DMS53 treated with DMSO at 0.1 percent for 48 hours (cell line): ENCODE data around the gene RPL7A.

Experiments used
- DNase-seq: peaks from one replicate; lab custom pipeline; 2025; ENCODE audit not compliant: unreplicated experiment; lab: John Stamatoyannopoulos, UW

Gene RPL7A

DNA sequence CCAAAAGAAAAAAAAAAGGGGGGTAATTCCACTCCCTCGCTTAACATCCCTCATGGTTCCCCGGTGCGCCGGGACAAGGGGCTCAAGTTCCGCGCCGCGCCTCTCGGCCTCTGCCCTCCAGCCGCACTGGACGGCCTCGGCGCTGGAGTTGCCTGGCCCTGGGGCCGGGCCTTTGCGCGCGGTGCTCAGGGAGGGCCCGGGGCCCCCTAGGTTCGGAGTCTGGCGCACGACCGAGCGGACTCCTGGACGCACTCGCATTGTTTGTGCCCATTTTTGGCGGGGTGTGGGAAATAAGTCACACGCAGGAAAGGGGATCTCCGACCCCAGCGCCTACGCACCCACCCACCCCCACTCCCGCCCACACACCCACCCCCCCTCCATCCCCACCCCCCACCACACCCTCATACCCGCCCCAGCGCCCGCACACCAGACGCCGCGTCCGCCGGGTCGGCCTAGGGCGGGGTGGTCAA lies 468 bp upstream of the RPL7A start:
- DNase-seq: no peak

DNA sequence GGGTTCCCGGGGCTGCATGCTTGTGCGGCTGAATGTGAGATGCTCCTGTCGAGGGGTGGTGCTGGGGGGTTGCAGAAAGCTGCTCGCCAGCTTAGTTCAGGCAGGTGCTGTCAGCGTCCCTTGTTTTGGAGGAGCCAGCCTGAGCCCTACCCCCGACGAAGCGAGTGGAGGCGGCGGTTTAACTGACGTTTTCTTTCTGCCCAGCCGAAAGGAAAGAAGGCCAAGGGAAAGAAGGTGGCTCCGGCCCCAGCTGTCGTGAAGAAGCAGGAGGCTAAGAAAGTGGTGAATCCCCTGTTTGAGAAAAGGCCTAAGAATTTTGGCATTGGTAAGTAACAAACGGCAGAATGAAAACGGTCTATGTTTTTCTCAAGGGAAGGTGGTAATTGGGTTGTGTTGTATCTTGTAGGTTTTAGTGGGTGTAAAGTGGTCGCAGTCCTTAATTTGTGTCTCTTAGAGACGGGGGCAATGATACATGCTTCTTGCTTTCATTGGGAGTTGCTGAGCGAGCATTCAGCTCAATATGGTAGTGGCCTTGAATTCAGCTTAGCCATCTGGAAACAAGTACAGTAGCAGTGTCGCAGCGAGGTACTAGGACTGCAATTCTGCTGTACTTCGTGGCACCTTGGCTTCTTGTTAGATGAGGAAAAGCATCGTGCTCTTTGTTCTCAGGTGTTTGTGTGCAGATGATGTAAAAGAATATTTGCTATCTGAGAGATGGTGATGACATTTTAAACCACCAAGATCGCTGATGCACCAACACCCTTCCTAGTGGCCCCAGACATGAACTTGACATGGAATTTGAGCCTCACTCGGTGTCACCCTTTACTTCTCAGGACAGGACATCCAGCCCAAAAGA lies 928 bp downstream of the RPL7A start:
- no peak for DNase-seq

- DNase-seq: no peak
These were observed 2.1 kb downstream of the RPL7A start for GRCh38 chr9:133349965-133350616.

DNA sequence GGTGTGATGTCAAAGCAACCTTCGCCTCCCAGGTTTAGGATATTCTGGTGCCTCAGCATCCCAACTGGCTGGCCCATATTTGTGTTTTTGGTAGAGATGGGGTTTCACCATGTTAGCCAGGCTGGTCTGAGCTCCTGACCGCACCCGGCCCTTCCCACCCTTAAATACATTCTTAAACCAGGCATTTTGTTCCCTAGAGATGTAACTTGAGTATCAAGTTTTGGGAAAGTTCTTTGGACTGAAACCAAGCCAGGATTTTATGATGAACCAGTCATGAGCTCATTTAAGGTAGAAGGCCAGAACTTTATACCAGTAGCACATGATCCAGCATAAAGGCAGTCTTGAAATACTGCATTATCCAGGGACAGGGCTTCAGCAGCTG lies 3.5 kb downstream of the RPL7A start:
- no peak for DNase-seq

- peak; percentile 31 for DNase-seq
These were observed 4.1 kb downstream of the RPL7A start for GRCh38 chr9:133351908-133352634.

- DNase-seq: no peak
These were observed 4.8 kb downstream of the RPL7A start for GRCh38 chr9:133352635-133353340.

DNA sequence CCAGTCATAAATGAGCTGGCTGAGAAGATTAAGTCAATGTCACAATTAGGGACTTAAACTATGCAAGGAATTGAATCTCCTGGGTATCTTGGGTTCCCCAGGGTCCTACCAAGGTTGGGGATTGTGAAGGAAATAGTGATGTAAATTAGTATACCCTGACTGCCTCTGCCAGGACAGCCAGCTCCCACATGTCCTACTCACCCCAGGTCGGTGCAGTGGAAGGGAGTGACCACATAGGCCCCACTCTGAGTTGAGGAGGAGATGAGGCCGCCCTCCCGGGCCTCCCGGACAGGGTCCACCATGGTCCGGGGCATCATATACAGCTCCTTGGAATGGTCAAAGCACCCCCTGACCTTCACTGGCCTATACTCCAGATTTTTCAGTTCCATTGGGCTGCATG lies 5.5 kb downstream of the RPL7A start:
- no peak for DNase-seq

DNA sequence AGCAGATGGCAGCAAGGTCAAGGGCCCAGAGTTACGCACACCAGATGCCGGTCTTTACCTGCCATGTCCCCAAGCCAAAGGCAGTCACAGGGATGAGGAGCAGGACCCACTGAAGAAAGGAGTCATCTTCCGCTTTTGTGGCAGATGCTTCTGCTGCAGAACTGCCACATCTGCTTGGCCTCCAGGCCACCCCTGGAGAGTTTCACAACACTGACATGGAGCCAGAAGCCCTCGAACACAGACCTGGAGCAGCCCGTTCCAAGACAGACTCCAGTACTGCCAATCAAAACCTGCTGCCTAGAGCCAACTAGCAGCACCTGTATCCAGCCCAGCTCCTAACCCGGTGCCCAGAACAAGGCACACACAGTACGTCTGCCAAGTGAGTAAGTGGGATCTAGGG lies 6.7 kb downstream of the RPL7A start:
- DNase-seq: no peak

- no peak for DNase-seq
These were observed 7.9 kb downstream of the RPL7A start for GRCh38 chr9:133355881-133356357.

DNA sequence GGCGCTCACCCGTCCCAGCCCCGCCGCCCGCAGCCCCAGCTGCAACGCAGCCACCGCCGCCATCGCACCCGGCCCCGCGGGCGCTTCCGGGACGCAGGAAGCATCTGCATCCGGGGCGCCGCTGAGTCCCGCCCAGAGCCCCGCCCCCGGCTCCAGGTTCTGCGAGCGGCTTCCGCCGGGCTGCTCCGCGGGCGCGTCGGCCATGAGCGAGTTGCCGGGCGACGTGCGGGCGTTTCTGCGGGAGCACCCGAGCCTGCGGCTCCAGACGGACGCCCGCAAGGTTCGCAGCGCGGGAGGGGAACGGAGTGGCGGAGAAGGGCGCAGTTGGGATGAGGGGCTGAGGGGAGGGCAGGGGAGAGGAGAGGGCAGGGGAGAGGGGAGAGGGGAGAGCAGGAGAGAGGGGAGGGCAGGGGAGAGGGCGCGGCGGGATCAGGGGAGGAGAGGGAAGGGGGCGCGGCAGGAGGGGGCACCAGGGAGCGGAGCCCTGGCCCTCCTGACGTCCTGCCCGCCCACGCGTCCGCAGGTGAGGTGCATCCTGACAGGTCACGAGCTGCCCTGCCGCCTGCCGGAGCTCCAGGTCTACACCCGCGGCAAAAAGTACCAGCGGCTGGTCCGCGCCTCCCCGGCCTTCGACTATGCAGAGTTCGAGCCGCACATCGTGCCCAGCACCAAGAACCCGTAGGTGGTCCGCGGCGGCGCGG lies 8.5 kb downstream of the RPL7A start, which contains the start of the genes SURF1 and SURF2:
TSS of gene SURF1 (minus strand) at position 97 of the 701 bp plus-strand sequence. CDS start at position 63, 34 bp downstream.
TSS of gene SURF2 (plus strand) at position 160 of the 701 bp plus-strand sequence. CDS start at position 203, 43 bp downstream.
- DNase-seq: peak; percentile 68

GRCh38 chr9:133357656-133358055 lies 9.6 kb downstream of the RPL7A start:
- DNase-seq: no peak

DNA sequence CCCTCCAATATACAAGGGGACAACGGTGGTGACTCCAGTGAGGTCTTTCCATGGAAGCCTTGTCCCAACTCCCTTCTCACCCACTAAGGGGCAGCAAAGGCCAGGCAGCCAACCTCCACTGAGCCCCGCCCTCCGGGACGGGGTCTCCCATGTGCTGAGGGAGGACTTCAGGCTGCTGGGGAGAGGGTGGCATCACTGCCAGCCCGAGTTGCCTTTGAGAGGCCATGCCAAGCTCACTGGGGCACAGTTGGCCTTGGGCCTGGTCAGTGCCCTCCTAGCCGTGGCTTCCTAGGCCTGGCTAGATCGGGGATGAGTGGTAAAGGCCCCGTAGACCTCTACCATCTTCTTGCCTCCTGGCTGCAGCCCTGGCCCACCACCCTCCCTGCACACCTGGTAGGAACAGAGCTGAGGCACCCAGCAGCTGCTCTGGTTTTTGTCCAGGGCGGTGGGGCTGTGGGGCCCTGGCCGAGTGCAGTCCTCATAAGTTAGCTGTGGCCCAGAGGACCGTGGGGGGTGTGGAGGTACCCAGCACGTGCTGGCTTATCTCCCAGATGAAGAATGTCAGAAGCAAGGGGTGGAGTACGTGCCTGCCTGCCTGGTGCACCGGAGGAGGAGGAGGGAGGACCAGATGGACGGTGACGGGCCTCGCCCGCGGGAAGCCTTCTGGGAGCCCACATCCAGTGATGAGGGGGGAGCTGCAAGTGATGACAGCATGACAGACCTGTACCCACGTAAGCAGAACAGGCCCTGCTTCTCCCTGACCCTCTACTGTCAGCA lies 11.6 kb downstream of the RPL7A start:
- no peak for DNase-seq

DNA sequence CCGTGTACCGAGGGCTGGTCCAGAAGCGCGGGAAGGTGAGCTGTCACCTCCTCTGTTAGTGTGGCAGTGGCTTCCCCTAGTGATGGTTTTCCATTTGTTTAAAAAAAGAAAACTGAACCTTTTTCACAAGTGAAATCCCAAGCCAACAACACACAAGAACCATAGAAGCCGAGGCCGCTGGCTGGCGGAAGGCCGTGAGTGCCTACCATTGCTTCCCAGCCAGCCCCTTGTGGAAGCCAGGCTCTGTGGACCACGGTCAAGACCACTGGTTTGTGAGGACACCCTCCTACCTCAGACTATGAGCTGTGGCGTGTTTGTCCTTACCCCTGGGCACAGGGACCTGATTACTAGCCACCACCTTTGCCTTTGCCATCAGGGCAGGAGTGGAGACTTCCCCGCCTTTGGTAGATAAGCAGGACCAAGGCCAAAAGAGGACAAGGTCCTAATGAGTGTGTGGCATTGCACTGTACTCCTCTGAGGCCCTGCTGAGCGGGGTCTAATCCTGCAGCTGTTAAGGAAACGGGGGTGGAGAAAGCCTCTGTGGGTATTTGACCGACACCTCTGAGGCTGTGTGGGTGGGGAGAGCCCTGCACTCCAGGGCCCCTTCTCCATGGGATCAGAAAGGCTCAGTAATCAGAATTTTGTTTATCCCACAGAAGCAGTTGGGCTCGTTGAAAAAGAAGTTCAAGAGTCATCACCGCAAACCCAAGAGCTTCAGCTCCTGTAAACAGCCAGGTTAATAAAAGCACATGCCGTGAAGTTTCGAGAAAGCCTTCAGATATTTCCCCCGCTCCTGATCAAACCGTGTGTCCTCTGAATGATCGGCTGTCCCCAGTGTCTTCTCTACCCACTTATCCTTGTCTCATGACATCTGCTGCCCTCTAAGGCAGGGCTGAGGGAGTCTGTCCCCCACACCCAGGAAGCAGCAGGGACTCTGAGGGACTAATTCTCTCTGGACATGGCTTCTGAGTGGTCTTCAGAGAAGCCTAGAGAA lies 12.7 kb downstream of the RPL7A start:
- DNase-seq: no peak

DNA sequence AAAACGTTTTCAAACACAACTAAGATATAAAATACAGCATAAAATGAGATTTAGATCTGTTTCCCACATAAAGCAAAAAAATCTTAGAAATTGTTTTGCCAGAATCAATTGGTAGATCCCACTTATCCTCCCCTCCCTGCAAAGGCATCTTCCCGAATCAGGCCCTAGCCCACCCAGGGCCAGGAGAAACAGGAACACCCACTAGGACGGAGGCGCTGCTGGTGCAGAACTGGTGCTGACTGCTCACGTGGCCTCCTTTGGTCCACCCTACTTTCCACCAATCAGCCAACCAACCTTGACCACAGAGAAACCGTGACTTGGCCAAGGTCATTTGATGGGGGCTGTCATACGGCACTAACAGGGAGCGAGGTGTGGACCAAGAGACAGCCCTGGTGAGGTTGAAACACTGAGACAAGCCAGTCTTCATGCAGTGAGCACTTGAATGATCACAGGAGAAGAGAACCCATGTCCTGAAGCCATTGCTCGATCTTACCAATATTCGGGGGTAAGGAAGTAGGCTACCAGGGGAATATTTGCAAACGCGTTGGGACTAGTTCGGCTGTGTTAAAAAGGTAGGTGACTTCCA lies 13.6 kb downstream of the RPL7A start:
- DNase-seq: no peak

DNA sequence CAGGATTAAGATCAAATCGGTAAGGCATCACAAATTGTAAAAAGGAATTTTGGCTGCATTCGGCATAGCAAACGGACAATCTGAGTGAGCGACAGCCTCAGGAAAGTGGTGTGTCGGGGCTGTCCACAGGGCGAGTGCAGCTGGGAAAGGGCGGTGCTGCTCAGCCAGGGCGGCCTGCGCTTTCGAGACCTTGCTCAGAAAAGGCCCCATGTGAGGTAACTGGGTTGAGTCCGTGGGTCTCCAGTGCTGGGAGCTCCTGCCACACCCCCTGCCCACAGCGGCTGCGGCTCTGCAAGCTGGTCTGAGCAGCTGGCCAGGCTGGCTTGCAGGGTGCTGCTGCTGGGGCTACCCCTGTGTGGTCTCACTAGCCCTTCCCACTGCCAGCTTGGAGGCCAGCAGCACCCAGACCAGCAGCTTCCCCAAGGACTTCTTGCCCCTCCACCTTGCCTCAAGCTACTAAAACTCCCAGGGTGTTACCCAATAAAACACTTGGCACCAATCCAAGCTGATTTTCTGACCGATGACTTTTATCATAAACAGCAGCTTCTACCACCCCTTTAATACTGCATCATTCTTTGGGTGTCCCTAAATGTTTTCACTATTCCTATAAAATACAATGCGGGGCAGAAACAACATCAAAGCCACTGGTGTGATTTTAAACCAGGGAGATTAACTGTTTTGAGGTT lies 14.5 kb downstream of the RPL7A start:
- no peak for DNase-seq

- no peak for DNase-seq
These were observed 18.4 kb downstream of the RPL7A start for GRCh38 chr9:133366435-133366834.

DNA sequence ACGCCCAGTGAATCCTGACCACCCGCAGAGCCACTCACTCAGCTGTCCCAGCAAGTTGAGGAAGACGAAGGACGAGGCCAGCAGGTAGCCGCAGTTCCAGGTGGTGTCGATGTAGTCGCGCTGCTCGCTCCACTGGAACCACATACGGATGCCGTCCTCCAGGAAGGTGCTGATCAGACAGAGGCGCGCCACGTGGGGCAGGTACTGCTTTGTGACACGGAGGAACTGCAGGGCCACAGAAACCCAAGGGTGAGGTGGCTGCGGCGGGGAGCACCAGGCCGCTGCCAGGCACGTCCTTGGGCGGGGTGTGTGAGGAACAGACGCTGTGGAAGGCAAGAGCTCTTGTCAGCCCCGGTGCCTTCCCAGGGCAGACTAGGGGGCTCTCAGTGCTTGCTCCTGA lies 19.2 kb downstream of the RPL7A start:
- no peak for DNase-seq
